HCT116 (cell line): Measurements from ENCODE around the gene MICAL1. TPM values are rescaled to one million over a fixed set of nuclear protein-coding genes. Genes with fewer than 3 reads are reported as not detected.
A peak's percentile ranks its signal among the peaks of the same experiment; 100 is the strongest.

Experiments
- ATAC-seq: fragments of 200-7000 bp; cut with Tn5 transposase; 2 replicates; pipeline ENCODE4 v1.9.1; 2020; ENCODE audit warnings: mild to moderate bottlenecking, moderate library complexity
- BruUV-seq: library from RNA; stranded (reverse); fragments of 400-500 nt; replicated peaks from 2 replicates; lab custom pipeline; 2021; lab: Mats Ljungman, UMichigan
- CTCF ChIA-PET: fragments of 300-600 bp; sonication (Branson Sonifier 250); formaldehyde crosslinking; loops from one replicate; lab custom pipeline; 2021; ENCODE audit warnings: antibody characterized with exemption; lab: Charles Lee
- POLR2A ChIA-PET: fragments of 300-600, 350-600 bp; sonication (Branson Sonifier 250); formaldehyde crosslinking; loops from one replicate; lab custom pipeline; 2021; ENCODE audit warnings: antibody characterized with exemption; lab: Charles Lee
- RAD21 ChIA-PET, 2 experiments: fragments of 300-600 bp; sonication (Branson Sonifier 250); formaldehyde crosslinking; loops; one replicate each; lab custom pipeline; 2023; ENCODE audit warnings: low total read pairs in 2 of 2; ENCODE audit not compliant: uncharacterized antibody in 2 of 2, unreplicated experiment in 2 of 2, low non-redundant PET in 1 of 2; lab: Charles Lee
- DNase-seq: peaks from one replicate; pipeline ENCODE4 v3.0.0-alpha.2; 2010; ENCODE audit warnings: low read depth, low spot score
- H2AFZ ChIP-seq: fragments of 200-600 bp; shearing (Covaris generic), sonication (generic); 2 replicates; pipeline ENCODE4 v1.6.1; 2017; ENCODE audit warnings: low read depth, mixed run types, mixed read lengths, antibody characterized with exemption, low read length; ENCODE audit not compliant: poor library complexity, severe bottlenecking
- H3K27ac ChIP-seq: 2 replicates; pipeline ENCODE4 v1.5.1; 2012; ENCODE audit warnings: low read depth, low read length
- H3K27me3 ChIP-seq: fragments of 200-600 bp; sonication (generic); 2 replicates; pipeline ENCODE4 v1.6.1; 2016; ENCODE audit warnings: mixed run types, low read length, mixed read lengths; ENCODE audit not compliant: insufficient read depth
- H3K36me3 ChIP-seq, 2 experiments: fragments of 200-500 bp in 1 of 2; fragments of 200-600 bp in 1 of 2; sonication (Bioruptor generic) in 1 of 2; sonication (generic) in 1 of 2; 2 replicates each; pipeline versions ENCODE4 v1.5.1 to v1.6.1; 2014 to 2016; ENCODE audit warnings: low read length in 2 of 2, inconsistent platforms in 1 of 2, mixed read lengths in 1 of 2, mixed run types in 1 of 2; ENCODE audit not compliant: insufficient read depth in 2 of 2, control insufficient read depth in 1 of 2
- H3K4me1 ChIP-seq, 2 experiments: fragments of 200-600 bp in 1 of 2; sonication (generic) in 1 of 2; 2 replicates each; pipeline versions ENCODE4 v1.5.1 to v1.6.1; 2012 to 2017; ENCODE audit warnings: low read length in 2 of 2, inconsistent platforms in 1 of 2, mild to moderate bottlenecking in 1 of 2, mixed read lengths in 1 of 2, mixed run types in 1 of 2, moderate library complexity in 1 of 2; ENCODE audit not compliant: insufficient read depth in 2 of 2, control insufficient read depth in 1 of 2
- H3K4me2 ChIP-seq: fragments of 200-600 bp; sonication (generic); 2 replicates; pipeline ENCODE4 v1.6.1; 2017; ENCODE audit warnings: mixed run types, low read length, mixed read lengths
- H3K4me3 ChIP-seq, 2 experiments: fragments of 200-600 bp in 1 of 2; sonication (generic) in 1 of 2; replicated peaks in 1 of 2; 2 replicates each; pipeline ENCODE4 v1.5.1; 2011 to 2016; ENCODE audit warnings: low read length in 2 of 2, control low read depth in 1 of 2, low read depth in 1 of 2, mild to moderate bottlenecking in 1 of 2, mixed read lengths in 1 of 2, mixed run types in 1 of 2
- H3K79me2 ChIP-seq: fragments of 200-600 bp; sonication (generic); 2 replicates; pipeline ENCODE4 v1.6.1; 2017; ENCODE audit warnings: mild to moderate bottlenecking, mixed run types, low read length, moderate library complexity, mixed read lengths; ENCODE audit not compliant: insufficient read depth
- H3K9ac ChIP-seq: fragments of 200-600 bp; sonication (generic); 2 replicates; pipeline ENCODE4 v1.6.1; 2016; ENCODE audit warnings: low read length, mixed read lengths
- H3K9me2 ChIP-seq: fragments of 200-600 bp; sonication (generic), shearing (Covaris generic); 2 replicates; pipeline ENCODE4 v1.6.1; 2017; ENCODE audit warnings: mixed run types, mild to moderate bottlenecking, moderate library complexity; ENCODE audit not compliant: insufficient read depth
- H3K9me3 ChIP-seq, 2 experiments: fragments of 200-500 bp in 1 of 2; fragments of 200-600 bp in 1 of 2; sonication (Bioruptor generic) in 1 of 2; sonication (generic) in 1 of 2; 2 replicates each; pipeline ENCODE4 v1.6.1; 2014 to 2017; ENCODE audit warnings: low read length in 2 of 2, mixed read lengths in 2 of 2, inconsistent platforms in 1 of 2, low read depth in 1 of 2, mild to moderate bottlenecking in 1 of 2, mixed run types in 1 of 2, moderate library complexity in 1 of 2; ENCODE audit not compliant: control insufficient read depth in 1 of 2, insufficient read depth in 1 of 2
- H4K20me1 ChIP-seq: fragments of 200-600 bp; sonication (generic), shearing (Covaris generic); 2 replicates; pipeline ENCODE4 v1.6.1; 2017; ENCODE audit warnings: mixed run types, mild to moderate bottlenecking, moderate library complexity; ENCODE audit not compliant: insufficient read depth
- ELF1 ChIP-seq: IDR thresholded peaks from 2 replicates; pipeline ENCODE4 v1.6.1; 2012; ENCODE audit warnings: low read depth, borderline replicate concordance
- EZH2 ChIP-seq: fragments of 200-600 bp; sonication (generic); IDR thresholded peaks from 2 replicates; pipeline ENCODE4 v1.6.1; 2017; ENCODE audit warnings: antibody characterized with exemption, mixed run types
- FOSL1 ChIP-seq: IDR thresholded peaks from 2 replicates; pipeline ENCODE4 v1.6.1; 2012; ENCODE audit warnings: low read depth
- POLR2AphosphoS5 ChIP-seq: IDR thresholded peaks from 2 replicates; pipeline ENCODE4 v1.6.1; 2011; ENCODE audit warnings: mild to moderate bottlenecking, low read depth, low read length, moderate library complexity
- SIN3A ChIP-seq: IDR thresholded peaks from 2 replicates; pipeline ENCODE4 v1.6.1; 2012; ENCODE audit warnings: low read depth
- SRF ChIP-seq: IDR thresholded peaks from 2 replicates; pipeline ENCODE4 v1.6.1; 2012; ENCODE audit warnings: low read depth
- ZFX ChIP-seq: fragments of 450-650 bp; IDR thresholded peaks from 2 replicates; pipeline ENCODE4 v1.6.1; 2017
- ZNF274 ChIP-seq: fragments of 200-500 bp; sonication (Bioruptor generic); IDR thresholded peaks from 2 replicates; pipeline ENCODE4 v1.6.1; 2014; ENCODE audit warnings: mild to moderate bottlenecking, low read depth, low read length, inconsistent platforms
- intact Hi-C: fragments of 100-400 bp; cut with micrococcal nuclease; formaldehyde crosslinking; loops from 2 replicates; pipeline ENCODE4 v1.10.0; 2022
- total RNA-seq: library from RNA; stranded (reverse); gene quantifications from one replicate; pipeline ENCODE4 v1.2.1, GENCODE V29; 2021; ENCODE audit not compliant: unreplicated experiment
- TF ChIP-seq, protein P1 (sequence below), 3 experiments: fragments of 200-600 bp in 1 of 3; sonication (generic) in 1 of 3; IDR thresholded peaks in 2 of 3; conservative IDR thresholded peaks in 1 of 3; 2 replicates each; pipeline ENCODE4 v1.5.1; 2012 to 2017; ENCODE audit warnings: low read depth in 2 of 3, low read length in 2 of 3, antibody characterized with exemption in 1 of 3, borderline replicate concordance in 1 of 3, control low read depth in 1 of 3, mild to moderate bottlenecking in 1 of 3, mixed read lengths in 1 of 3, mixed run types in 1 of 3, moderate library complexity in 1 of 3; ENCODE audit not compliant: insufficient read depth in 1 of 3
- TF ChIP-seq, protein P2 (sequence below): IDR thresholded peaks from 2 replicates; pipeline ENCODE4 v1.6.1; 2012; ENCODE audit warnings: low read depth

The MICAL1 gene
- total RNA-seq, 1 experiment from 2014 or later = 23.9 TPM

DNA sequence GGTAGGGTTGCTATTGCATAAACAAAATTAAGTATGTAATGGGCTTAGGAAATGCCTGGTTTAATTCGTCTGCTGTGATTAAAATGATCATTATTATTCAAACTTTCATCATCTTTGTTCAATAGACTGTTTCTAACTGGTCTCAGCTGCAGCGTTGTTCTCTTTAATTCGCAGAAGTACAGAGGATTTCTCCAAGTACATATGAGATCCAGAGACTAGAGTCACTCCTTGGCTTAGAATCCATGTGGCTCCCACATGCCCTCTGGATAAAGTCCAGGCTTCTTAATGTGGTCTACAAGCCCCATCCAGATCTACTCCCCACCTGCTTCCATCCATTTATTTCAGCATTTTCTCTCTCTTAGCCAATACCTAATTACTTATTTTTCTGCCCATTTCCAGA lies 28.6 kb upstream of the MICAL1 start:
- no peak for ATAC-seq
- Histone ChIP-seq H3K27me3 (no peaks in the 10 kb centered on the region), H3K4me2 (peak overlapping the region; percentile 74), H3K79me2 (peaks cover 36% of the 10 kb centered on the region), H3K9me2 (no peaks in the 10 kb centered on the region), H2AFZ (peak overlapping the region; percentile 78), H3K9me3 (no peaks in the 10 kb centered on the region), H3K4me1 (peaks cover 4 to 15% of the 10 kb centered on the region in 2 experiments; a peak in 3 of 4 replicates), H3K9ac (peak overlapping the region; percentile 36; the same call in 1 of the 2 replicates), H3K27ac (no peak overlapping the region), H3K4me3 (peak overlapping the region in 1 of 2 experiments; percentile 48; a peak in 2 of 4 replicates), H4K20me1 (no peaks in the 10 kb centered on the region), H3K36me3 (peaks cover 13 to 15% of the 10 kb centered on the region in 2 experiments; a peak in 3 of 4 replicates)
- TF ChIP-seq, protein P1, sequence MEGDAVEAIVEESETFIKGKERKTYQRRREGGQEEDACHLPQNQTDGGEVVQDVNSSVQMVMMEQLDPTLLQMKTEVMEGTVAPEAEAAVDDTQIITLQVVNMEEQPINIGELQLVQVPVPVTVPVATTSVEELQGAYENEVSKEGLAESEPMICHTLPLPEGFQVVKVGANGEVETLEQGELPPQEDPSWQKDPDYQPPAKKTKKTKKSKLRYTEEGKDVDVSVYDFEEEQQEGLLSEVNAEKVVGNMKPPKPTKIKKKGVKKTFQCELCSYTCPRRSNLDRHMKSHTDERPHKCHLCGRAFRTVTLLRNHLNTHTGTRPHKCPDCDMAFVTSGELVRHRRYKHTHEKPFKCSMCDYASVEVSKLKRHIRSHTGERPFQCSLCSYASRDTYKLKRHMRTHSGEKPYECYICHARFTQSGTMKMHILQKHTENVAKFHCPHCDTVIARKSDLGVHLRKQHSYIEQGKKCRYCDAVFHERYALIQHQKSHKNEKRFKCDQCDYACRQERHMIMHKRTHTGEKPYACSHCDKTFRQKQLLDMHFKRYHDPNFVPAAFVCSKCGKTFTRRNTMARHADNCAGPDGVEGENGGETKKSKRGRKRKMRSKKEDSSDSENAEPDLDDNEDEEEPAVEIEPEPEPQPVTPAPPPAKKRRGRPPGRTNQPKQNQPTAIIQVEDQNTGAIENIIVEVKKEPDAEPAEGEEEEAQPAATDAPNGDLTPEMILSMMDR (IDR thresholded peaks at IDR 0.05 in 2 of 3, conservative IDR thresholded peaks at IDR 0.05 in 1 of 3; ENCODE audit: borderline replicate concordance in 1 of 3, insufficient read depth in 1 of 3, low read depth in 2 of 3, low read length in 2 of 3) = no peak
- no peak for TF ChIP-seq FOSL1
- TF ChIP-seq SIN3A = no peak
- TF ChIP-seq ZNF274 = no peak
- TF ChIP-seq POLR2AphosphoS5 = no peak
- ChIA-PET CTCF (no interaction called here), RAD21 (no interaction called here), POLR2A (no interaction called here)
- BruUV-seq = no TSS peak
- intact Hi-C loops = no loop called here
- no peak for DNase-seq

DNA sequence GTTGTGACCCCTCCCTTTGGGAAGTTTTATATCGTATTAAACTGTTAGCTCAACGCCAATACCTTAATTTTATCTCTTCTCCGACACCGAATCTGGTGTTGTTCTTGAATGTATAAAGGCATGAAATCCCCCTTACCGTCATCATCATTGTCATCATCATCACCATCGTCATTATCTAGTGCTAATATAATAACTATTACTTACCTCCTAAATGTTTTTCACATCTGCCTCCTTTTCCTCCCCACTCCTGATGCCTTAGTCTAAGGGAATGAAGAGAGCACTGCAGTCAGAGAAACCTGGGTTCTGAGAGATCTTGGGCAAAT lies 28.1 kb upstream of the MICAL1 start:
- H4K20me1 ChIP-seq = no peaks in the 10 kb centered on the region
- ChIA-PET POLR2A (no interaction called here), RAD21 (no interaction called here), CTCF (no interaction called here)
- BruUV-seq = no TSS peak
- no peak overlapping the region for H3K27ac ChIP-seq
- peak overlapping the region; percentile 36; the same call in 1 of the 2 replicates for H3K9ac ChIP-seq
- H3K36me3 ChIP-seq = peaks cover 13 to 15% of the 10 kb centered on the region in 2 experiments; a peak in 3 of 4 replicates
- peaks cover 4 to 15% of the 10 kb centered on the region in 2 experiments; a peak in 3 of 4 replicates for H3K4me1 ChIP-seq
- intact Hi-C loops = no loop called here
- ATAC-seq = peak; percentile 20
- no peaks in the 10 kb centered on the region for H3K27me3 ChIP-seq
- H3K4me3 ChIP-seq = peak overlapping the region; percentile 43 to 48
- H2AFZ ChIP-seq = peak overlapping the region; percentile 78
- peak; percentile 6 for DNase-seq
- peaks cover 40% of the 10 kb centered on the region for H3K79me2 ChIP-seq
- peak overlapping the region; percentile 74 for H3K4me2 ChIP-seq
- H3K9me3 ChIP-seq = no peaks in the 10 kb centered on the region
- H3K9me2 ChIP-seq = no peaks in the 10 kb centered on the region
- TF ChIP-seq SRF (no peak), ZFX (no peak), ELF1 (no peak), FOSL1 (no peak), EZH2 (no peak), POLR2AphosphoS5 (no peak)
- TF ChIP-seq, protein P2, sequence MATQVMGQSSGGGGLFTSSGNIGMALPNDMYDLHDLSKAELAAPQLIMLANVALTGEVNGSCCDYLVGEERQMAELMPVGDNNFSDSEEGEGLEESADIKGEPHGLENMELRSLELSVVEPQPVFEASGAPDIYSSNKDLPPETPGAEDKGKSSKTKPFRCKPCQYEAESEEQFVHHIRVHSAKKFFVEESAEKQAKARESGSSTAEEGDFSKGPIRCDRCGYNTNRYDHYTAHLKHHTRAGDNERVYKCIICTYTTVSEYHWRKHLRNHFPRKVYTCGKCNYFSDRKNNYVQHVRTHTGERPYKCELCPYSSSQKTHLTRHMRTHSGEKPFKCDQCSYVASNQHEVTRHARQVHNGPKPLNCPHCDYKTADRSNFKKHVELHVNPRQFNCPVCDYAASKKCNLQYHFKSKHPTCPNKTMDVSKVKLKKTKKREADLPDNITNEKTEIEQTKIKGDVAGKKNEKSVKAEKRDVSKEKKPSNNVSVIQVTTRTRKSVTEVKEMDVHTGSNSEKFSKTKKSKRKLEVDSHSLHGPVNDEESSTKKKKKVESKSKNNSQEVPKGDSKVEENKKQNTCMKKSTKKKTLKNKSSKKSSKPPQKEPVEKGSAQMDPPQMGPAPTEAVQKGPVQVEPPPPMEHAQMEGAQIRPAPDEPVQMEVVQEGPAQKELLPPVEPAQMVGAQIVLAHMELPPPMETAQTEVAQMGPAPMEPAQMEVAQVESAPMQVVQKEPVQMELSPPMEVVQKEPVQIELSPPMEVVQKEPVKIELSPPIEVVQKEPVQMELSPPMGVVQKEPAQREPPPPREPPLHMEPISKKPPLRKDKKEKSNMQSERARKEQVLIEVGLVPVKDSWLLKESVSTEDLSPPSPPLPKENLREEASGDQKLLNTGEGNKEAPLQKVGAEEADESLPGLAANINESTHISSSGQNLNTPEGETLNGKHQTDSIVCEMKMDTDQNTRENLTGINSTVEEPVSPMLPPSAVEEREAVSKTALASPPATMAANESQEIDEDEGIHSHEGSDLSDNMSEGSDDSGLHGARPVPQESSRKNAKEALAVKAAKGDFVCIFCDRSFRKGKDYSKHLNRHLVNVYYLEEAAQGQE = no peak
- TF ChIP-seq, all 23 proteins: peak for 0
